HG02610 (cell line): ENCODE data around the gene CD300LB.
"Not testable (repeated sequence)": the region's sequence is repeated elsewhere in the genome, so short reads cannot be mapped to it uniquely, and the experiment has no call there.

Source experiments
- ATAC-seq: cut with Tn5 transposase; IDR thresholded peaks from one replicate; pipeline ENCODE4 v1.9.1; 2021; ENCODE audit warnings: mild to moderate bottlenecking, moderate library complexity; ENCODE audit not compliant: unreplicated experiment

Gene CD300LB

DNA sequence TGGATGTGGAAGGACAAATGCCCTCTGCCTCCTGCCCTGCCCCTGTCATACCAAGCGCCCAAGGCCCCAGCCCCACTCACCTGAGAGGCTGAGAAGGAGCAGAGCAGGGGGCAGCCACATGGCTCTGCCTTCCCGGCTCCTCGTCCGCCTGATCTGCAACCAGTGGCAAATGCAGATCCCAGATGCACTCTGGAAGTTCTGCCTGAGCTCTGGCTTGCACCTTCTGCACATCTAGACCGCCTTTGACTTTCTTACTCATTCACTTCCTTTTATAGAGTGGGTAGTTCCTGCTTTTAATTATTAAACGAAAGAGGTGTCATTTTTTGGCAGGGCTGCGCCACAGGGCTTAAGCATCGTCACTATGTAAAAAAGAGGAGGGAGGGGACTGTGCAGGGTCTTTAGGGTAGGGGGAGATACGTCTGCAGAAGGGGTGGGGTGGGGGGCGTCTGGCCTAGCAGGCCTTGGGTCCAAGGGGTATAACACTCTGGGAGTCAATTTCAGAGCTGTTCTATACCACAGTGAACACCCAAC is at the start of gene CD300LB:
Gene CD300LB (minus strand): TSS at position 245 of the 531 bp plus-strand sequence. CDS start 125 bp downstream, at position 120.
- no peak for ATAC-seq

DNA sequence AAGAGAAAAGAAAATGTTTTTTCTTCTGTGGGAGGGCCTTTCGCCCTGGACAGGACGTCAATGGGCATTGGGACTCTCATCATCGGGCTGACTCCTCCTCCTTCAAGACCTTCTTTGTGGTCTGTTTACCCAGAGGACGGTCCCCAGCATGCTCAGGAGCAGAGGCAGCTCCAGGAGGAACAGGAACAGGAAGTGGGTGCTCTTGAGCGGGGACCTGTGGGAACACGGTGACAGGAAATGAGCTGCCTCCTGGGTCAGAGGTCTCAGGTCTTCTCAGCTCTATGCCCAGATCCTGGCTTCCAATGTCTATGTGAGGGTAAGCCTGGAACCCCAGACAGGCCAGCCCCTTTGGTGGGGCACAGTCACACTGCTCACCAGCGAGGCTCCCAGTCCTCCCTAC is 48.6 kb upstream of the CD300LB start:
- ATAC-seq: no peak

DNA sequence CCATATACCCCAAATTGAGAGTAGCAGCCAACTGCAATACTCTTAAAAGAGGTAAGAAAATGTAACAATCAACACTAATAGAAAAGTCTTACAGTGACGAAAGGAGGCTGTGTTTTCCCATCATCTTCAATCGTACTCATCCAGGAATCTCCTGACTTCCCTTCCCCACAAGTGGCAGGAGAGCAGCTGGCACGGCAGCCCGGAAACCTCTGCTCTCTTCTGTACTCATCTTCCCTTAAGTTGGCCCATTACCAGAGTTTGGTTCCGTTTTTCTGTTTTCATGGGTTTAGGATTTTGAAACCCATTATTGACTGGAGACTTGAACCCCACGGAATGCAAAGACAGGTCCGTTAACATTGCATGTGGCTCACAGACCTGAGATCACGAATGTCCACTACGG is 47.7 kb upstream of the CD300LB start:
- no peak for ATAC-seq

DNA sequence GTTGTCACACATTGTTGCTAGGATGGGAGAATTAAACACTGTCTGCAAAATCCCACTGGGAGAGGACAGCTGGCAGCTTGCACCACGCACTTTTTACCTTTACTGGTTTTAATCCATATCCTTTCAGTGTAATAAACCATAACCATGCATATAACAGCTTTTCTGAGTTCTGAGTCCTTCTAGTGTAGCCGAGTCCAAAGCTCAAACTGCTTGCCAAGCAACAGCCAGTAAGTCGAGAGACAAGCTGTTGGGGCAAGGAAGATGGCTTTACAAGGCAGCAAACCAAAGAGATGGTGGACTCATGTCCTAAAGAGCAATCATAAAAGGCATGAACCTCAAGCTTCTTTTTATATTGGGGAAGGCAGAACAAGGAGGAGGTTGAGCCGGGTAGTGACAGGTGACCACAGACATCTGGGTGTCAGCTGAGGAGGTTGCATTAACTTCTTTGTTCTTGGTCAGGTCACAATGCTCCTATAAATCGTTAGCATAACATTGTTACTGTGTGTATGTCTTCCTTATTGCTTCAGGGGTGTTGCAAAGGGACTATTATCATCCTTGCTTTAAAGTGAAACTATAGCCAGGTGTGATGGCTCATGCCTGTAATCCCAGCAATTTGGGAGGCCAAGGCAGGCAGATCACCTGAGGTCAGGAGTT is 43.3 kb upstream of the CD300LB start:
- no peak for ATAC-seq

DNA sequence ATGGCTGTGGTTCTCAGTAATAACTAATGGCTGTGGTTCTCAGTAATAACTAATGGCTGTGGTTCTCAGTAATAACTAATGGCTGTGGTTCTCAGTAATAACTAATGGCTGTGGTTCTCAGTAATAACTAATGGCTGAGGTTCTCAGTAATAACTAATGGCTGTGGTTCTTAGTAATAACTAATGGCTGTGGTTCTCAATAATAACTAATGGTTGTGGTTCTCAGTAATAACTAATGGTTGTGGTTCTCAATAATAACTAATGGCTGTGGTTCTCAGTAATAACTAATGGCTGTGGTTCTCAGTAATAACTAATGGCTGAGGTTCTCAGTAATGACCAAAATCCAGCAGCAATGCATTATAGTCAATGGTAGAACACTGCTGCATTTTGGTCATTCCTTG is 42.4 kb upstream of the CD300LB start:
- not testable (repeated sequence) for ATAC-seq

DNA sequence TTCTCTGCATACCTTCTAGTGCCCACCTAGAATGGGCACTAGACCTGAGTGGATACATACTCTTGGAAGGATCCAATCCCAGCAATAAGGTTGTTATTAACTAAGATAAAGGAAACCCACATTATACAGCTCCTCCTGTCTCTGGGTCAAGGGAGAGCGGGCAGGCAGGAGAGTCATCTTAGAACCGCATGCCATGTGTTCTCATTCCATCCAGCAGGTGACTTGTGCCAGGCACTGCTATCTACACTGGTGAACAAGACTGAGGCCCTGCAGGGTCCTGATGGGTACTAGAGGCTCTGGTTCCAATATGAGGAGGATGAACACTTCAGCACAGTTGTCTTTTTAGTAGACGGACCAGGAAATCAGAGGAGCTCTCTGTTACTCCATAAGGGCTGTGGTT is 41.9 kb upstream of the CD300LB start:
- ATAC-seq: no peak

DNA sequence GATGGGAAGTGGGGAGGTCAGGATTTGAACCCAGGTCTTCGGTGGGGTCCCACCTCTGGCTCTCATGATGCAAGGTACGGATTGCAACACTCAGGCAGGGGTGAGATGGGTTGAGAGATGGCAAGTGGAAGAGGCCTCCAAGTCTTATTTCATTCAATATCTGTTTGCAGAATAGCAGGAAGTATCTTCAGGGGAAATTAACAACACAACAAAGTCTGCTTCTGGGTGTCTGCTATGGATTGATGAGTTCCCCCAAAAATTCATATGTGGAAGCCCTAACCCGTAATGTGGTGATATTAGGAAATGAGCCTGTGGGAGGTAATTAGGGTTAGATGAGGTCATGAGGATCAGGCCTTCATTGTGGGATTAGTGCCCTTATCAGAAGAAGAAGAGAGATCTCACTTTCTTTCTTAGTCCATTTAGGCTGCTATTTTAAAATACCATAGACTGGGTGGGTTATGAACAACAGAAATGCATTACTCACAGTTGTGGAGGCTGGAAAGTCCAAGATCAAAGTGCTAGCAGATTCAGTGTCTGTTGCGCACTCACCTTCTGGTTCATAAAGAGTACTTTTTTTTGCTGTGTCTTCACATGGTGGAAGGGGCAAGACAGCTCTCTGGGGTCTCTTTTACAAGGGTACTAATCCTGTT is 40.5 kb upstream of the CD300LB start:
- ATAC-seq: no peak

DNA sequence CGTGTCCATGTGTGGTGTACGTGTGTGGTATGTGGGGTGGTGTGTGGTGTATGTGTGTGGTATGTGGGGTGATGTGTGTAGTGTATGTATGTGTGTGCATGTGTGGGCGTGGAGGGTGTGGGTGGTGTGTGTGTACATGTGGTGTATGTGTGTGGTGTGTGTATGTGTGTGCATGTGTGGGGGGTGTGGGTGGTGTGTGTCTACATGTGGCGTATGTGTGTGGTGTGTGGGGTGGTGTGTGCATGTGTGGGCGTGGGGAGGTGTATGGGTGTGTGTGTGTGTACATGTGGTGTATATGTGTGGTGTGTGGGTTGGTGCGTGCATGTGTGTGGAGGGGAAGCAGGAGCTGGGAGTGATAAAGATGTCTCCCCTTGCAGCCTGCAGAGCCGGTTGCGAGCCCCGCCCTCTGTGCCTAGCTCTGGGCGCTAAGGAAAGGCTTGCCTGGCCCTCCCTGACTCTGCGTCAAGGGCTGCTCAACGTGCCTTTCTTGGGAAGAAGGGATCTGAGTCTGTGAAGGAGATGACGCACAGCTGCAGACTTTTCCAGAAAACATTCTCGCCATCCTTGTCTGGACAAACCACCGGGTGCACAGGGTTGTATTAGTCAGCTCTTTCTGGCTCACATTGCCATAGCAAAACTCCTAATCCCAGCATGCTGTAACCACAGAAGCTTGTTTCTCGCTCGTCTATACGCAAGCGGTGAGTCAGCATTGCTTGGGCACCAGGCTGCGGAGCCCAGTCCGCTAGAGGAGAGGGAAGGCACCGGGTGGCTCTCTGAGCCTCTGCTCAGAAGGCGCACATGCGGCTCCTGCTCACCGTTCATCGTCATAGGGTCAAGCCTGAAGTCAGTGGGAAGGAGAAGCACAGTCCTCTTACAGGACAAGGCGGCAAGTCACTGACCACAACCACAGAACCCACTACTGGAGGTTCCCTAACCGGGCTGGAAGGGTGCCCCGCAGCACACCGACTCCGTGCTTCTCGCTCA is 38.0 kb upstream of the CD300LB start:
- ATAC-seq: no peak

DNA sequence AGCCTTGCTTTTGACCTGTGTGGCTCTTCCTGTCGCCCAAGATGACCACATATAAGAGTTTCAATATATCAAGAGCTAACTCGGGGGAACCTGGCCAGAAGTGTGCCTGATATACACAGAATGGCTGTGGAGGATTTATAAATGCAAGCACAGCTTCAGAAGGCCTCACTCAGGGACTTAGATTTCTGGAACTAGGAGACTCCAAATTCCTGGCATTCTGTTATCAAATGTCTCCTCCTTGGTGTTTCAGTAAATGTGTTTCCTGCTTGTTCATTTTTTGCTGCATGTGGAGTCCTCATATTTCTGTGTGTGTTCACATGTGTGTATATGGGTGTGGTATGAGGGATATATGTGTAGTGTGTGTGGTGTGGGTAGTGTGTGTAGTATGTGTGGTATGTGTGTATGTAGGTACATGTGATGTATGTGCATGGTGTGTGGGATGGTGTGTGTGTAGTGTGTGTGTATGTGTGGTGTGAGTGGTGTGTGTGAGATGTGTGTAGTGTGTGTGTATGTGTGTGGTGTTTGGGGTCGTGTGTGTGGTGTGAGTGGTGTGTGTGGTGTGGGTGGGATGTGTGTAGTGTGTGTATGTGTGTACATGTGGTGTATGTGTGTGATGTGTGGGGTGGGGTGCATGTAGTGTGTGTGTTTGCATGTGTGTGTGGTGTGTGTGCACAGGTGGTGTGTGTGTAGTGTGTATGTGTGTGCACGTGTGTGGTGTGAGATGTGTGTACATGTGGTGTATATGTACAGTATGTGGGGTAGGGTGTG is 37.0 kb upstream of the CD300LB start:
- ATAC-seq: no peak

DNA sequence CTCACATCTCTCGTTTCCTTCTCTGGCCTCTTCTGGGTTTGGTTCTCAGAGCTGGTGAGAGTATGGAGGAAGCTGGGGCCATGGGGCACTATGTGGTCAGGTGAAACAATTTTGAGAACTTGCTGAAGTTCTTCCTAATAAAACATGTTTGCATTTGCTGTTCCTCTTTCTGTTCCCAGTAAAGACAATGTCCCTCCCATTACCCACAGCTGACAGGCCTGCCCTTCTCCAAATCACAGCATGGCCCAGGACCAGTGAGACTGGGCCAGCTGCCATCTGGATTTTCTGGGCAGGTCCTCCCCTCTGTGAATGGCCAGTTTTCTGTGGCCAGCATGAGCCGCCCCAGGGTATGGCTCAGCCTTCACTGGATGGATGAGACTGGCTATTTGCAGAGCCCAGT is 36.1 kb upstream of the CD300LB start, which contains the start of gene CD300H:
Gene CD300H (minus strand): TSS at position 113 of the 400 bp plus-strand sequence.
- no peak for ATAC-seq

DNA sequence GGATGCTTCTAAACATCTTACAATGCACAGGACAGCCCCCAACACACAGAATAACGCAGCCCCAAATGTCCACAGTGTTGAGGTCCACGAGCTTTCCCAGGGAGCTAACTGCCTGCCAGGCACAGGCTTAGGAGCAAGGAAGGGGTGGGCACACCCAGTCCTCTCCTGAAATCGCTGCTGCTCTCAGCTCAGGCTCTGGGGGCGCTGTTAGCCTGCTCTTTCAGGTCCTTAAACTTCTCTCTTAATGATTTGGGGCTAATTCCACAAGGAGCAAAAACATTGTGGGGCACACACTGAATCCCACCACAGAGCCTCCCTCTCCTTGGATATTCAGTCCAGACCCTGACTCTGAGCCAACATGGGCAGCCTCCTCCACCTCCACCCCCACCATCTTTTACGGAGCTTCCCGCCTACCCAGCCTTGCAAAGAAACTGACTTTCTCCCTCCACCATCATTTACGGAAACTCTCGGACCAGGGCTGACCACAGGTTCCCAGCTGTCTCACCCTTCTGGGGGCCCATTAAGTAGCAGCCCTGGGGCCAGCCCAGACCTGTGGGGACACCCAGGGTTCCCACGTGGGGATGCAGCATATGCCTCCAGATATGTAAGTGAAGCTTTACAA is 35.0 kb upstream of the CD300LB start:
- ATAC-seq: no peak

DNA sequence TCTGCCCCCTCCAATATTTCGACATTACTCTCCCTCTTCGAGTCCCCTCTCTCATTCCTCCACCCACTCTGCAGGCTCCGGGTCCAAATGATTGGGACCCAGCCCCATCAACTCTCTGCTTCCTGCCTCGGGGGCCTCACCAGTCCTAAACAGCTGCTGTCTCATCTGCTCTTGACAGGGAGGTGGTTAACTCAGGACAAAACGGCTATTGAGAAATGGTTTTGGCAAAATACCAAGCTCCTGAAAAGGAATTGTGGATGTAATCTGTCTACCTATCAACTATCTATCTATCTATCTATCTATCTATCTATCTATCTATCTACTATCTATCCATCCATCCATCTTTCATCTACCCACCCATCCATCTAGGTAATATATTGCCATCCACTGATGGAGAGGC is 33.9 kb upstream of the CD300LB start:
- ATAC-seq: no peak

DNA sequence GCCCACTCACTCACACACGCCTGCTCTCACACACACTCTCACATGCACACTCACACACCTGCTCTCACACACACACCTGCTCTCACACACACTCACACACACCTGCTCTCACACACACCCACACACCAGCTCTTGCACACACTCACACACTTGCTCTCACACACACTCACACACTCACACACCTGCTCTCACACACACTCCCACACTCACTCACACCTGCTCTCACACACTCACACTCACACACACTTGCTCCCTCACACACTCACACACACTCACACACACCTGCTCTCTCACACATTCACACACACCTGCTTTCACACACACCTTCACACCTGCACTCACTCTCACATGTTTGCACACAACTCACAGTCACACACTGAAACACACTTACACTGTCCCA is 32.1 kb upstream of the CD300LB start:
- ATAC-seq: no peak

DNA sequence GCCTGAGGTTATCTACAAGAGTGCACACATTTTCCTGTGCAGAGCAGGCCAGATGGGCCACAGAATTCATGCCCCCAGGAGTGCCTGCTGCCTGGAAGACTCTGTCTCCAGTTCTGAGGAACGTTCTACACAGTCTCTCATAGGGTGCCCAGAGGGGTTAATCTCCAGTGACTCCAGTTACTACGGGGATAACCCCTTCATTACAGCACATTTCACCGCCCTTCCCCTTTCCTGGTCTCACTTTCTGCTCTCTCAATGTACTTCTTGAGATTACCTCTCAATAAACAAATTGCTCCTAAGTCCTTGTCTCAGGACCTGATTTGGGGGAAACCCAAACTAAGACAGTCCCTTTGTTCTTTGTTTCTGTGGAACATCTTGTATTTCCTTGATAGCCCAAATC is 30.3 kb upstream of the CD300LB start:
- no peak for ATAC-seq

DNA sequence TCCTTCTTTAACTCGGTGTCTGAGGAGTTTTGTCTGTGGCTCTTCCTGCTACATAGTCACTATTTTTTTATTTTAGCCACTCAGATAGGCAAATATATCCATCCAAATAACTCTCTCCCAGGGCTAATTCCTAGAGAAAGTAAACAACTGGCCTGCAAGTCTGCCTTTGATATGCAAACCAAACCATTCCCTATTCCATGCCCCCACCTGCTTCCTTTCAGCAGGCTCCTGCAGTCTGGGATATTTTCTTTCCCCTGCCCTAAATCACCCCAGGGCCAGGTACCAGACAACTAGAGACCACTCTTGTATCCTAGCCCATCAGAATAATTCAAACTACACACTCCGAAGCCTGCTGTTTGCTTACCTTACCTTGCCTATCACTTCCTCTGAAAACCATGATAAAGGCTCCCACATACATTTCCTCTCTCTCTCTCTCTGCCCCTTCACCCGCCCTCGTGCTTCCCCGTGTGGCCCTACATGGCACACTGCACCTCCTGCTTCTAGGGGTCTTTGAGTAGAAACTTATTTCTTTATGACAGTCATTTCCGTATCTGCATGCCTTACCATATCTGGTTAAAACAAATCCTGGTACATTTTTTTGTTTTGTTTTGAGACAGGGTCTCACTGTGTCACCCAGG is 27.7 kb upstream of the CD300LB start:
- no peak for ATAC-seq

DNA sequence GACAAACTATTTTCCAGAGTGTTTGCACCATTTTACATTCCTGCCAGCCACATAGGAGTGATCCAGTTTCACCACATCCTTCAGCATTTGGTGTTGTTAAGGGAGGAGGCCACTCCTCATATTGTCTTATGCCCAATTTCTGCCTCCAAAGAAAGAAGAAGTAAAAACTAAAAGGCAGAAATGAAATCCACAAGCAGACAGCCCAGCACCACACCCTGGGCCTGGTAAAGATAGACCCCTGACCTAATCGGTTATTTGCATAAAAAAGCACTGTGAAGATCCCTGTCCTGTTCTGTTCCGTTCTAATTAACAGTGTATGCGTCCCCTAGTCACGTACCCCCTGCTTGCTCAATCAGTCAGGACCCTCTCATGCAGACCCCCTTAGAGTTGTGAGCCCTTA is 27.1 kb upstream of the CD300LB start:
- ATAC-seq: not testable (repeated sequence)

DNA sequence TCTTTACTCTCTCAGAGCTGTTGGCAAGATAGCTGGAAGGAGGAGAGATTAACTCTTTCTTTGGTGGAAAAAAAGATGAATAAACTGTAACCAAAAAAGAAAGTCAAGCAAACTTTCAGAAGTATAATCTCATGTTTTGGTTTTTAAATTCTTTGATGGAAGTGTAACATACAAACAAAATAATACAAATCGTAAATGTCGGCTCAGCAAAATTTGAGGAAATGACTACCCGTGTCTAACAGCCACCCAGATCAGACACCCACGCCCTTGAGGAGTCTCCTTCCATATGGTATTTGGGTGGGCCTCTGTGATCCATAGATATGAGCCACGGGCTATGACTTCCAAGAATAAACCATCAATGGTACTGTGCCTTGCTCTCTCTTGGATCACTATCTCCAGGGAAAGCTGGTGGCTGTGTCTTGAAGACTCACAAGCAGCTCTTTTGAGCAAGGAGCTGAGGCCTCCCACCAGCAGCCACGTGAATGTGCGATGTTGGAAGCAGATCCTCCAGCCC is 24.2 kb upstream of the CD300LB start:
- no peak for ATAC-seq

DNA sequence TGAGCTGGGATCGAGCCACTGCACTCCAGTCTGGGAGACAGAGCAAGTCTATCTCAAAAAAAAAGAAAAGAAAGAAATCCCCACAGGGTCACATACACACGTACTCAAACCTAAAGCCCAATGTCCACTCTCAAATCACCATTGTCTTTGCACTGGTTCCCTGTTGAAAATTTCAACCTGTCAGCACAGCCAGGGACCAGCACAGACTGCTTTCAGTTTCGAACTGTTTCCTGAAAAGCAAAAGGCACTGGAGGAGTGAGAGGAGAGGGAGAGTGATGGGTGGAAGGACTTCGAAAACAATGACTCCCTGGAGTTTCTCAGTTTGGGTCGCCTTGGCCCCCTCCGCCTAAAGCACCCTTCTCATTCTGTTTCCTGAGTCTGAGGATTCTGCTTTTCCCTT is 23.6 kb upstream of the CD300LB start:
- no peak for ATAC-seq

DNA sequence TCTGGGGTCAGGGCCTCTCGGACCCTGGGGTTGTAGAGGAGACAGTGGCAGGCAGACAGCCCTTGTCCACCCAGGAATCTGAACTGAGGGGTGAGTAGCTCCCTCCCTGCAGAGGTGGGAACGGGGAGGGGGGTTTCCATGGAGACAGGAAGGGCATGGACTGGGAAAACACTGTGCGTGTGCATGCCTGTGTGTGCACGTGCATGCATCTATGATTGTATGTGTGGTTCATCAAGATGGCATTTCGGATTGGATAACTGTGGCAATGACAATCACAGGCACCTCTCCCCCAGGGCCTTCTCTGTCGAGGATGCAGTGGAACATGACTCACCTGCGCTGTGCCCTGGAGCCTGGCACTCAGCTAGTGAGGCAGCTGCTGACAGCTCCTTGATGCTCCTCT is 20.8 kb upstream of the CD300LB start:
- ATAC-seq: no peak
